Measurements from ENCODE around the gene SEC24C.

The SEC24C gene

GRCh38 chr10:73813333-73813732 is 69.2 kb downstream of the SEC24C start:
- no peak for DNase-seq (ENCODE audit: low spot score)

- no peak for DNase-seq (ENCODE audit: low spot score)
These were observed 70.2 kb downstream of the SEC24C start for GRCh38 chr10:73814276-73814895.

DNA sequence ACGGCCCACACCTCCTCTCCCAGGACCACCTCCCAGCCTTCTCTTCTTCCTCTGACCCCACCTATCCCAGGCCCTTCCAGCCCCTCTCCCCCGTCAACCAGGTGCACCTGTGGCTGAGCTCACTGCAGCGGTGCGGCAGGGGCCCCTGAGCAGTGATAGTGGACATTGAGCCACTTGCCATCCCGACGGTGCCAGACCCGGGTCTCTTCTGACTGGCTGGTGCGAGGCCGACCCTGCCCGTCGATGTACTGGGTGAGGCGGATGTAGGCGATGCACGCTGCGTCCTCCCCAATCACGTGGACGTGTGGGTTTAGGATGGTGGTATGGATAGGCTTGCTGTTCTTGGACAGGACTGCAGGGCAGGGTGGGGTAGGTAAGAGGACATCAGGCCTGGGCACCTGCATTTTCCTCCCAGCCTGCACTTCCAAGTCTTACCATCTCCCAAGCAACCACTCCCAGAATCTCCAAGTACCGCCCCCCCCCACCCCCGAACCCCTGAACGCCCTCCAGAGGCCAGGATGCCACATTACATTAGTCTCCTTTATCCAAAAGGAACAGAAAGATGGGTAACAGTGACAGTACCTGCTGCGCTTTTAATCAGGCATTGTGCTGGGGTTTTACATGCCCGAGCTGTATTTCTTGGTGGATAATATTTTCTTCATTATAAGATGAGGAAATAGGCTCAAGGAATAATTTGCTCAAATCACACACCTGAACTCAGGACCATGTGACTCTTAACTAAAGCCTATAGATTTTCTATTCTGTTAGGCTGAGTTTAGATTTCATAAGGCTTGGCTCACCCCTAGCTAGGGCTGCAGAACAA is 70.9 kb downstream of the SEC24C start:
- DNase-seq (ENCODE audit: low spot score) = no peak

- DNase-seq (ENCODE audit: low spot score) = no peak
These were observed 71.5 kb downstream of the SEC24C start for GRCh38 chr10:73815719-73816030.

GRCh38 chr10:73816917-73817729 is 73.0 kb downstream of the SEC24C start:
- DNase-seq (ENCODE audit: low spot score) = no peak

- DNase-seq (ENCODE audit: low spot score) = no peak
These were observed 73.7 kb downstream of the SEC24C start for GRCh38 chr10:73817826-73818225.

DNA sequence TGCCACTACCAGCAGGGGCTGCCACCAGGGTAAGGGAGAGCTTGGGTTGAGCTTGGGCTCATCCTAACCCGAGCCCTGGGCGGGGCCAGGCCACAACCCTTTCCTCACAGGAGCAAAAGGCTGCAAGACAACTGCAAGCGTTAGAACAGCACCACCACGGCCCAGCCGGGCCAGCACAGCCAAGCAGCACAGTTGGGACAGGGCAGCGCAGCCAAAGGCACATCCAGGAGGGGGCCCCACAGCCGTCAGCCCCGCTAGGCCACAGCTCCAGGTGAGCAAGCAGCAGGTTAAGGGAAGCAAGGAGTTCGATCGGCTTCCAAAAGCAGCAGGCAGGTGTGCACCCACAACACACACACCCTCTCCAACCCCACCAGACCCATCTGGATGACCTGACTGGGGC is 74.2 kb downstream of the SEC24C start:
- no peak for DNase-seq (ENCODE audit: low spot score)

GRCh38 chr10:73819081-73819480 is 74.9 kb downstream of the SEC24C start:
- DNase-seq (ENCODE audit: low spot score) = no peak

GRCh38 chr10:73819513-73820093 is 75.4 kb downstream of the SEC24C start:
- no peak for DNase-seq (ENCODE audit: low spot score)
